Natural killer cell treated with Interleukin-12 subunit alpha and Interleukin-12 subunit beta and Interleukin-15 and Interleukin-18, amount 100 ng/mL, for 72 hours (primary cell): ENCODE results near the gene OR56B4. TPM values are rescaled to one million over a fixed set of nuclear protein-coding genes. Genes with fewer than 3 reads are reported as not detected.
A peak's percentile ranks its signal among the peaks of the same experiment; 100 is the strongest.
"Not testable (repeated sequence)": the region's sequence is repeated elsewhere in the genome, so short reads cannot be mapped to it uniquely, and the experiment has no call there.

Source experiments
- ATAC-seq, 2 donors: fragments of 150-1000 bp; cut with Tn5 transposase in 1 of 2; sonication (Bioruptor Pico), chemical (Tn5 transposase) in 1 of 2; 2 replicates each; pipeline ENCODE4 v1.10.0; 2021
- DNase-seq: peaks from one replicate; pipeline ENCODE4 v3.0.0; 2022; ENCODE audit warnings: low spot score
- H3K27ac Mint-ChIP-seq, 2 donors: 1 replicate in 1 of 2; 2 replicates in 1 of 2; pipeline ENCODE4 v1.8.0; 2022; ENCODE audit warnings: mixed read lengths in 2 of 2, mild to moderate bottlenecking in 1 of 2, moderate library complexity in 1 of 2
- H3K27me3 Mint-ChIP-seq, 2 donors: 1 replicate in 1 of 2; 2 replicates in 1 of 2; pipeline ENCODE4 v1.8.0; 2022; ENCODE audit warnings: mixed read lengths in 2 of 2
- H3K36me3 Mint-ChIP-seq: one replicate; pipeline ENCODE4 v1.8.0; 2022; ENCODE audit warnings: mixed read lengths
- H3K4me1 Mint-ChIP-seq, 2 donors: 1 replicate in 1 of 2; 2 replicates in 1 of 2; pipeline ENCODE4 v1.8.0; 2022; ENCODE audit warnings: low read depth in 2 of 2, mixed read lengths in 2 of 2, mild to moderate bottlenecking in 1 of 2
- H3K4me3 Mint-ChIP-seq: one replicate; pipeline ENCODE4 v1.8.0; 2022; ENCODE audit warnings: mixed read lengths
- H3K9me3 Mint-ChIP-seq: 2 replicates; pipeline ENCODE4 v1.8.0; 2022; ENCODE audit warnings: mixed read lengths
- total RNA-seq, 2 donors: library from RNA; stranded (reverse); gene quantifications; one replicate each; pipeline ENCODE4 v1.2.3, GENCODE V29; 2022

The OR56B4 gene
- total RNA-seq, 2 donors from 2014 or later: not detected

DNA sequence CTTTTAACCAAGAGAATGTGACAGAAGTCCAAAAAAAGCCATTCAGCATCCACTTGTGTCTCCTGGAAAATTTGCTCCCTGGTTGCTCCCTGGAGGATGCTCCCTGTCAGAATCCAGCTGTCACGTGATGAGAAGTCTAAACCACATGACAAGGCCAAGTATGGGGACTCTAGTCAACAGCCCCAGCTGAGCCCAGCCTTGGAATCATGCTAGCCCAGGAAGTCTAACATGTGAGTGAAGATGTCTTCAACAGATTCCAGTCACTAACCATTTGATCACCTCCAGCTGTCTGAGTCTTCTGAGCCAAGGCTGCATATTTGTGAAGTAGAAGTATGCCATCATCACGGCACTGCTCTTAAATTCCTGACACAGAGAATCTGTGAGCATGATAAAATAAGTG is 4.2 kb downstream of the OR56B4 start:
- no peak for ATAC-seq
- peaks cover 2% of the 10 kb centered on the region for H3K9me3 Mint-ChIP-seq
- peaks cover 13 to 28% of the 10 kb centered on the region in 2 donors for H3K27me3 Mint-ChIP-seq
- H3K4me1 Mint-ChIP-seq: no peaks in the 10 kb centered on the region
- no peak overlapping the region for H3K27ac Mint-ChIP-seq
- no peak overlapping the region for H3K4me3 Mint-ChIP-seq
- no peak for DNase-seq
- peaks cover 4% of the 10 kb centered on the region for H3K36me3 Mint-ChIP-seq

DNA sequence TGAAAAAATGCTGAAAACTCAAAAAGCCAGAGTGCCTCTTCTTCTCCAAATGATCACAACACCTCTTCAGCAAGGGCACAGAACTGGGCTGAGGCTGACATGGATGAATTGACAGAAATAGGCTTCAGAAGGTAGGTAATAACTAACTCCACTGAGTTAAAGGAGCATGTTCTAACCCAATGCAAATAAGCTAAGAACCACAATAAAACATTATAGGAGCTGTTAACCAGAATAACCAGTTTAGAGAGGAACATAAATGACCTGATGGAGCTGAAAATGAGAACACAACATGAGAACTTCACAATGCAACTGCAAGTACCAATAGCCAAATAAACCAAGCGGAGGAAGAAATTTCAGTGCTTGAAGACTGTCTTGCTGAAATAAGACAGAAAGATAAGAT is 9.2 kb downstream of the OR56B4 start:
- ATAC-seq (no peak), DNase-seq (no peak)
- Mint-ChIP-seq H3K4me1 (no peaks in the 10 kb centered on the region), H3K9me3 (peaks cover 12% of the 10 kb centered on the region), H3K4me3 (no peak overlapping the region), H3K36me3 (peaks cover 25% of the 10 kb centered on the region), H3K27ac (no peak overlapping the region), H3K27me3 (peaks cover 15 to 43% of the 10 kb centered on the region in 2 donors)

DNA sequence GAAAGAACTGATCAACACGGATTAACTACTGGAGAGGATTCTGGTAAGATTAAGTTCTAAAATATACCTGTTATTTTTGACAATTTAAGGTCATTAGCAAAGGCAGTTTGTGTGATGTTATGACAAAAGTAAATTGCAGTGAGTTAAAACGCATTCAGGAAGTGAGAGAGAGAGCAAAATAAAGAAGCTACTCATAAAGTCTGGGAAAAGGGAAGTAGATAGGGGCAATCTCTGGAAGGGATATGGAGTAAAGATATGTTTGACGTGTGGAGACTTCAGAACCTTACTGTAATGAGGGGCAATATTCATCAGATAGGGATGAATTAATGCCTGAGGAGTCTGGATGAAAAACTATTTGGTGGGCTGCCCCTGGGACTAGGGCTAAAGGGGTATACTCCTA is 16.8 kb downstream of the OR56B4 start:
- ATAC-seq: no peak
- Mint-ChIP-seq H3K4me3 (no peak overlapping the region), H3K4me1 (peaks cover 0 to 2% of the 10 kb centered on the region in 2 donors), H3K9me3 (no peaks in the 10 kb centered on the region), H3K36me3 (no peaks in the 10 kb centered on the region), H3K27ac (no peak overlapping the region), H3K27me3 (peaks cover 0 to 2% of the 10 kb centered on the region in 2 donors)
- no peak for DNase-seq

DNA sequence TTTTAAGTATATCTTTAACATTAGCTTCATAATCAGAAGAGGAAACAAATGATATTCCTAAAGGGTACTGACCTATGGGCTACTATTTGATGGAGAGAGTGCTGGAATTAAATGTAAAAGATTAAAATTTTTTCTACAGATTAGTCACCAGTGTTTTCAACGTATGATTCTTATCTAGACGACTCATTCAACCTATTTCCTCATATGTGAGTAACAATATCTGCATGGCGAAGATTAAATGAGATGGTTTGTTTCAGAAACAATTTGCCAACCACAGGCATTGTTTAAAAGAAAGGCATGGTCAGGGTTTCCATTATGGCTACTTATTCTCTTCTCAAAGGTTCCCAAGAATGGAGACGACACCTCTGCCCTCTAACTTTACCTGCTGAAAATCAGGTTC is 20.4 kb downstream of the OR56B4 start:
- no peak for ATAC-seq
- Mint-ChIP-seq H3K9me3 (no peaks in the 10 kb centered on the region), H3K27me3 (no peaks in the 10 kb centered on the region), H3K36me3 (no peaks in the 10 kb centered on the region), H3K27ac (no peak overlapping the region), H3K4me1 (peaks cover 0 to 3% of the 10 kb centered on the region in 2 donors), H3K4me3 (no peak overlapping the region)
- no peak for DNase-seq

DNA sequence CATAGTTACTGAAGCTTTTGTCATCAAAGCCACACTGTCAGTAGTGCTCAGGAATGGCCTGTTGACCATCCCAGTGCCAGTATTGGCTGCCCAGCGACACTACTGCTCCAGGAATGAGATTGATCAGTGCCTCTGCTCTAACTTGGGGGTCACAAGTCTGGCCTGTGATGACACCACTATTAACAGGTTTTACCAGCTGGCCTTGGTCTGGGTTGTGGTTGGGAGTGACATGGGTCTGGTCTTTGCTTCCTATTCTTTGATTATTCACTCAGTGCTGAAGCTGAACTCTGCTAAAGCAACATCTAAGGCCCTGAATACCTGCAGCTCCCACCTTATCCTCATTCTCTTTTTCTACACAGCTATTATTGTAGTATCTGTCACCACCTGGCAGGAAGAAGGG is 21.5 kb downstream of the OR56B4 start:
- H3K27ac Mint-ChIP-seq: no peak overlapping the region
- H3K9me3 Mint-ChIP-seq: no peaks in the 10 kb centered on the region
- ATAC-seq (peak in 1 of 2 donors; percentile 6), DNase-seq (no peak)
- H3K27me3 Mint-ChIP-seq: no peaks in the 10 kb centered on the region
- no peak overlapping the region for H3K4me3 Mint-ChIP-seq
- H3K4me1 Mint-ChIP-seq: peaks cover 0 to 3% of the 10 kb centered on the region in 2 donors
- H3K36me3 Mint-ChIP-seq: no peaks in the 10 kb centered on the region

DNA sequence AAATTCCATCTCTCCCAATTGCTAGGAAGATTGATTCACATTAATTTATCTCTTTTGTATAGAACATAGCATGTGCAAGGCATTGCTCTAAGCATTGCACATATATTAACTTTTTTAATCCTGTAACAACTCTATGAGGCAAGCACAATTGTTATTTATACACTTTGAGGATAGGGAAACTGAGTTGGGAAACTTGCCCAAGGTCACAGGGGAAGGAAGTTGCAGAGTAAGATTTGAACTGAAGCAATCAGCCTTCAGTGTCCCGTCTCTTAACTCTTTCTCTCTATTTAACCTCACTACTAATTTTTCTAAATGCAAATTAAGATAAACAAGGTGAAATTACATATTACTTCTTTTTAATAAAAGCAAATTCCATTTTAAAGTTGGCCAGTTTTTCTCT is 22.2 kb downstream of the OR56B4 start:
- ATAC-seq: no peak
- Mint-ChIP-seq H3K27me3 (peaks cover under 1 to 2% of the 10 kb centered on the region in 2 donors), H3K27ac (no peak overlapping the region), H3K9me3 (no peaks in the 10 kb centered on the region), H3K4me3 (no peak overlapping the region), H3K4me1 (peaks cover 0 to 3% of the 10 kb centered on the region in 2 donors), H3K36me3 (no peaks in the 10 kb centered on the region)
- no peak for DNase-seq

DNA sequence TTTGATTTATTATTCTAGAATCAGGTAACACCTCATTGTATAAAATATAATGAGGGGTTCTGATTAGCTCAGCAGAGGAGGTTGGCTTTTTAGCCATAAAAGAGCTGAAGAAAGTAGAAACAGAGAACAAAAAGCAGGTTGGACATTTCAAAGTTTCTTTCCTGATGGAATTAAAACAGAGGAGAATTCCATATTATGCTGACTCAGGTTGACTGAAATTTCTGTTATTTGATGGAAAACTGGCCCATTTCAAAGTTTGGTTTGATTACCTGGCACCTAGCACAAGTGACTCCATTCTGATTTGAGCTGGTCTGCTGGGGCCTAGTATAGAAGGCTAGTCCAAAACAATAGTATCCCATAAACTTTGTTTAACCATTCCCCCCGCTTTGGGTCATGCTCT is 24.9 kb downstream of the OR56B4 start:
- Mint-ChIP-seq H3K36me3 (no peaks in the 10 kb centered on the region), H3K27me3 (peaks cover 3 to 4% of the 10 kb centered on the region in 2 donors), H3K4me3 (no peak overlapping the region), H3K4me1 (peaks cover 0 to 3% of the 10 kb centered on the region in 2 donors), H3K9me3 (no peaks in the 10 kb centered on the region), H3K27ac (no peak overlapping the region)
- ATAC-seq (no peak), DNase-seq (no peak)

DNA sequence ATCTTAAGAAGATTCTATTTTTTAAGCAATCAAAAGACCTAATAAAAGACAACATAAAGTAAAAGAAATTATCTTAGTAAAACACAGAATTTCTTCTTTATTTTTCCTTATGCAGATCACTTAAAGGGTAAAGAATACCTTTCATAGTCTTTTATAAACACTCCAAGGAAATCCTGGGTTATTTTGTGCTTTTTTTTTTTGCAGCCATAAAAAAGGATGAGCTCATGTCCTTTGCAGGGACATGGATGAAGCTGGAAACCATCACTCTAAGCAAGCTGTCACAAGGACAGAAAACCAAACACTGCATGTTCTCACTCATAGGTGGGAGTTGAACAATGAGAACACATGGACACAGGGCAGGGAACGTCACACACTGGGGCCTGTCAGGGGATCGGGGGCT is 28.5 kb downstream of the OR56B4 start:
- DNase-seq, H3K36me3 Mint-ChIP-seq, ATAC-seq, H3K9me3 Mint-ChIP-seq, H3K4me1 Mint-ChIP-seq, H3K4me3 Mint-ChIP-seq, H3K27ac Mint-ChIP-seq: not testable (repeated sequence)
- peaks cover 16 to 17% of the 10 kb centered on the region in 2 donors for H3K27me3 Mint-ChIP-seq

DNA sequence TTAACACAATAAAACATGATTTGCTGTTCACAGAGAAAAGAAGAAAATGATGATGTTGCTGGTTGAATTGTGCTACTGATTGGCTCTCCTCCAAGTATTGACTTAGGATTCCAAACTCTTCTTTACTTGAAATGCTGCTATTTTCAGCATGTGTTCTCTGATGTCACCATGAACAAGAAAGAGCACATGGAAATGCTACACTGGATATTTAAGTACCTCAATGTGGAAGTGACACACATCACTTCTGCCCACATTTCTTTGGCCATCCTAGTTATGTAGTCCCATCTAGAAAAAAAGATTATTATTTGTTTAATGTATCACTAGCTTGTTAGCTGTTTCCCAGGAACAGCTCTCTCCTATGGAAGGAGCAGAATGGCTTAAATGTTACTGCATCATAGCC is 35.5 kb downstream of the OR56B4 start:
- no peak for ATAC-seq
- no peaks in the 10 kb centered on the region for H3K36me3 Mint-ChIP-seq
- H3K27ac Mint-ChIP-seq: no peak overlapping the region
- peaks cover 0 to 2% of the 10 kb centered on the region in 2 donors for H3K4me1 Mint-ChIP-seq
- no peak for DNase-seq
- no peaks in the 10 kb centered on the region for H3K9me3 Mint-ChIP-seq
- peaks cover 22 to 27% of the 10 kb centered on the region in 2 donors for H3K27me3 Mint-ChIP-seq
- H3K4me3 Mint-ChIP-seq: no peak overlapping the region

DNA sequence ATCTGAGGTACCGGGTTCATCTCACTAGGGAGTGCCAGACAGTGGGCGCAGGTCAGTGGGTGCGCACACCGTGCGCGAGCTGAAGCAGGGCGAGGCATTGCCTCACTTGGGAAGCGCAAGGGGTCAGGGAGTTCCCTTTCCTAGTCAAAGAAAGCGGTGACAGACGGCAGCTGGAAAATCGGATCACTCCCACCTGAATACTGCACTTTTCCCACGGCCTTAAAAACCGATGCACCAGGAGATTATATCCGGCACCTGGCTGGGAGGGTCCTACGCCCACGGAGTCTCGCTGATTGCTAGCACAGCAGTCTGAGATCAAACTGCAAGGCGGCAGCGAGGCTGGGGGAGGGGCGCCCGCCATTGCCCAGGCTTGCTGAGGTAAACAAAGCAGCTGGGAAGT is 36.3 kb downstream of the OR56B4 start:
- peaks cover 15 to 19% of the 10 kb centered on the region in 2 donors for H3K27me3 Mint-ChIP-seq
- DNase-seq, H3K27ac Mint-ChIP-seq: not testable (repeated sequence)

DNA sequence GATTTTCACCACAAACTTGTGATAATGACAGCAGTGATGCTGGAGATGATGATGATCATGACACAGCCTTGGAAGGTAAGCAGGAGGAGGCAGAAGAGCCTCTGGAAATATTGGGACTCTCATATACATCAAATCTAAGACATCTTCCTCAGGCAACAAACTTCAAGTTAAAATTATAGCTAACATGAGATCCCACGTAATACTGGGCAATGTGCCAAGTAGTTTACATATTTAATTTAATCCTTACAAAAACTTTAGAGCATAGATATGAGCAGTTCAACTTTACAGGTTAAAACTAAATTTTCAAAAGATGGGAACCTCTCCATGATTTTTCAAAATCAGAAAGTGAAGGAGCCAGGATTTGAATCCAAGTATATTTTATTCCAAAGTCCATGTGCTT is 43.6 kb downstream of the OR56B4 start:
- no peak overlapping the region for H3K4me3 Mint-ChIP-seq
- no peaks in the 10 kb centered on the region for H3K9me3 Mint-ChIP-seq
- no peak for ATAC-seq

More for the DNA sequence above, 36.3 kb downstream of the OR56B4 start:
- H3K4me3 Mint-ChIP-seq, ATAC-seq, H3K4me1 Mint-ChIP-seq, H3K9me3 Mint-ChIP-seq, H3K36me3 Mint-ChIP-seq: not testable (repeated sequence)

DNA sequence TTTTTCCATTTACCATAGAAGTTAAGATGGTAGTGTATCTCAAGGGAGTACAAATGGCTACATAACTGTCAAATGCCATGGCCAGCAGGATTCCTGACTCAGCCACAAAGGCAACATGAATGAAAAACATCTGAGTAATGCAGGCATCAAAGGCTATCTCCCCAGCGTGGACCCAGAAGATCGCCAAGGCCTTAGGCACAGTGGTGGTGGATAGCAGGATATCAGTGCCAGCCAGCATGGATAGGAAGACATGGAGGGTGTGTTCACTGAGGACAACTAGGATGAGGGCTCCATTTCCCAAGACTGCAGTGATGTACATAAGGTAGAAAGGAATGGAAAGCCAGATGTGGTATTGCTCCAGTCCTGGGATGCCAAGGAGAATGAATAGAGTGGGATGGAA is 44.6 kb downstream of the OR56B4 start:
- H3K27ac Mint-ChIP-seq: no peak overlapping the region
- H3K4me3 Mint-ChIP-seq: no peak overlapping the region
- H3K27me3 Mint-ChIP-seq: no peaks in the 10 kb centered on the region
- no peak for ATAC-seq
- DNase-seq: no peak
- no peaks in the 10 kb centered on the region for H3K4me1 Mint-ChIP-seq
- no peaks in the 10 kb centered on the region for H3K9me3 Mint-ChIP-seq
- H3K36me3 Mint-ChIP-seq: peaks cover 5% of the 10 kb centered on the region

More for the DNA sequence above, 43.6 kb downstream of the OR56B4 start:
- Mint-ChIP-seq H3K4me1 (no peaks in the 10 kb centered on the region), H3K27ac (no peak overlapping the region), H3K27me3 (no peaks in the 10 kb centered on the region), H3K36me3 (peaks cover 5% of the 10 kb centered on the region)
- DNase-seq: no peak

DNA sequence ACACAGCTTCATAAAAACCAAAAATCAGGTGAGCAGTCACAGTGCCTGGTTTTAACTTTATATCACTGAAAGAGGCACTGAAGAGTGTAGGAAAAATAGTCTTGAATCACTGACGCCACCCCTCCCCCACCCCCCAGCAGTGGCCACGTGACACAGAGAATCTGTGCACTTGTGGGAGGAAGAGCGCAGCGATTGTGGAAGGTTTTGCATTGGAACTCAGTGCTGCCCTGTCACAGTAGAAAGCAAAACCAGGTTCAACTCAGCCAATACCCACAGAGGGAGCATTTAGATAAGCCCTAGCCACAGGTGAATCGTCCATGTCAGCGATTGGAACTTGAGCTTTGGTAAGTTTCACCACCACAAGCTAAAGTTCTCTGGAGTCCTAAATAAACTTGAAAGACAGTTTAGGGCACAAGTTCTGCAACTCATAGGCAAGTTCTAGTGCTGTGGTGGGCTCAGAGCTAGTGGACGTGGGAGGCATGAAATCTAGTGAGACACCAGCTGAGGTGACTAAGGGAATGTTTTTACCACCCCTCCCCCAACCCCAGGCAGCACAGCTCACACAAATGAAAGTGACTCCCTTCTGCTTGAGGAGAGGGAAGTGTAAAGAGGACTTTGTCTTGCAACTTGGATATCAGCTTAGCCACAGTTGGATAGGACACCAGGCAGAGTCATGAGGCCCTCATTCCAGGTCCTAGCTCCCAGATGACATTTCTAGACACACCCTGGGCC is 49.3 kb downstream of the OR56B4 start:
- H3K4me3 Mint-ChIP-seq: no peak overlapping the region
- no peak for ATAC-seq
- no peaks in the 10 kb centered on the region for H3K4me1 Mint-ChIP-seq
- peak overlapping the region in 1 of 2 donors; percentile 9 for H3K27ac Mint-ChIP-seq
- DNase-seq: no peak
- H3K9me3 Mint-ChIP-seq: no peaks in the 10 kb centered on the region
- H3K27me3 Mint-ChIP-seq: no peaks in the 10 kb centered on the region
- H3K36me3 Mint-ChIP-seq: no peaks in the 10 kb centered on the region
